GM19467 (cell line): ENCODE measurements around the gene TERT.
"Not testable (repeated sequence)": the region's sequence is repeated elsewhere in the genome, so short reads cannot be mapped to it uniquely, and the experiment has no call there.

Experiments used
- ATAC-seq: cut with Tn5 transposase; IDR thresholded peaks from one replicate; pipeline ENCODE4 v1.9.1; 2021; ENCODE audit warnings: mild to moderate bottlenecking, moderate library complexity; ENCODE audit not compliant: unreplicated experiment

Gene TERT

DNA sequence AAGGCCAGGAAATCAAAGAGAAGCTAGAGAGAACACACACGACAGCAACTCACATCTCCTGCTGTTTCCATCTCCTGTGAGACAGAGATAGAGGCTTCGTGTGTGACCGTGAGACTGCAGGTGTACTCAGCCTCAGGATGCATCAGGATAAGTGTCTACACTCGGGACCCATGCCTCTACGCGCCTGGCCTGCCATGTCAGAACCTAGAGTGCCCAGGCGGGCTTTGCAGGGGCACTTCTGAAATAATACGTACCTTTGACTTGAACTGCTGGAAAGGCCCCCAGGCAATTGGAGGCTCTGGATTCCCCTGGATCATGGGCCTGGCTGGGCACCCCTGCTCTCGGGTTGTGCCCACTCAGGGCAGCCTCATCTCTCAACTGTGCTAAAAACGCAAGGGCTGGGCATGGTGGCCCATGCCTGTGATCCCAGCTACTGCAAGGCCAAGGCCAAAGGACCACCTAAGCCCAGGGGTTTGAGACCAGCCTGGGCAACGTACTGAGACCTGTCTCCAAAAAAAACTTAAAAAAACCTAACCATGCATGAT is 37.1 kb upstream of the TERT start:
- ATAC-seq = no peak

- no peak for ATAC-seq
Measured at GRCh38 chr5:1330847-1331831, 36.3 kb upstream of the TERT start.

- ATAC-seq = no peak
Measured at GRCh38 chr5:1330146-1330846, 35.4 kb upstream of the TERT start.

- ATAC-seq = no peak
Measured at GRCh38 chr5:1329111-1329579, 34.3 kb upstream of the TERT start.

GRCh38 chr5:1328237-1329110 is 33.6 kb upstream of the TERT start:
- ATAC-seq = not testable (repeated sequence)

DNA sequence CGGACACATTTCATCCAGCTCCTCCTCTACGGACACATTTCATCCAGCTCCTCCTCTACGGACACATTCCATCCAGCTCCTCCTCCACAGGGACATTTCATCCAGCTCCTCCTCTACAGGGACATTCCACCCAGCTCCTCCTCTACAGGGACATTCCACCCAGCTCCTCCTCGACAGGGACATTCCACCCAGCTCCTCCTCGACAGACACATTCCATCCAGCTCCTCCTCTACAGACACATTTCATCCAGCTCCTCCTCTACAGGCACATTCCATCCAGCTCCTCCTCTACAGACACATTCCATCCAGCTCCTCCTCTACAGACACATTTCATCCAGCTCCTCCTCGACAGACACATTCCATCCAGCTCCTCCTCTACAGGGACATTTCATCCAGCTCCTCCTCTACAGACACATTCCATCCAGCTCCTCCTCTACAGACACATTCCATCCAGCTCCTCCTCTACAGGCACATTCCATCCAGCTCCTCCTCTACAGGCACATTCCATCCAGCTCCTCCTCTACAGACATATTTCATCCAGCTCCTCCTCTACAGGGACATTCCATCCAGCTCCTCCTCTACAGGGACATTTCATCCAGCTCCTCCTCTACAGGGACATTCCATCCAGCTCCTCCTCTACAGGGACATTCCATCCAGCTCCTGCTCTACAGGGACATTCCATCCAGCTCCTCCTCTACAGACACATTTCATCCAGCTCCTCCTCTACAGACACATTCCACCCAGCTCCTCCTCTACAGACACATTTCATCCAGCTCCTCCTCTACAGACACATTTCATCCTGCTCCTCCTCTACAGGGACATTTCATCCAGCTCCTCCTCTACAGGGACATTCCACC is 32.3 kb upstream of the TERT start:
- not testable (repeated sequence) for ATAC-seq

- ATAC-seq = not testable (repeated sequence)
Measured at GRCh38 chr5:1326532-1326875, 31.6 kb upstream of the TERT start.

GRCh38 chr5:1325870-1326531 is 31.1 kb upstream of the TERT start:
- no peak for ATAC-seq

GRCh38 chr5:1325191-1325741 is 30.4 kb upstream of the TERT start:
- no peak for ATAC-seq

- ATAC-seq = no peak
Measured at GRCh38 chr5:1324719-1325190, 29.9 kb upstream of the TERT start.

- no peak for ATAC-seq
Measured at GRCh38 chr5:1324301-1324700, 29.4 kb upstream of the TERT start.

- ATAC-seq = no peak
Measured at GRCh38 chr5:1323803-1324173, 28.9 kb upstream of the TERT start.

DNA sequence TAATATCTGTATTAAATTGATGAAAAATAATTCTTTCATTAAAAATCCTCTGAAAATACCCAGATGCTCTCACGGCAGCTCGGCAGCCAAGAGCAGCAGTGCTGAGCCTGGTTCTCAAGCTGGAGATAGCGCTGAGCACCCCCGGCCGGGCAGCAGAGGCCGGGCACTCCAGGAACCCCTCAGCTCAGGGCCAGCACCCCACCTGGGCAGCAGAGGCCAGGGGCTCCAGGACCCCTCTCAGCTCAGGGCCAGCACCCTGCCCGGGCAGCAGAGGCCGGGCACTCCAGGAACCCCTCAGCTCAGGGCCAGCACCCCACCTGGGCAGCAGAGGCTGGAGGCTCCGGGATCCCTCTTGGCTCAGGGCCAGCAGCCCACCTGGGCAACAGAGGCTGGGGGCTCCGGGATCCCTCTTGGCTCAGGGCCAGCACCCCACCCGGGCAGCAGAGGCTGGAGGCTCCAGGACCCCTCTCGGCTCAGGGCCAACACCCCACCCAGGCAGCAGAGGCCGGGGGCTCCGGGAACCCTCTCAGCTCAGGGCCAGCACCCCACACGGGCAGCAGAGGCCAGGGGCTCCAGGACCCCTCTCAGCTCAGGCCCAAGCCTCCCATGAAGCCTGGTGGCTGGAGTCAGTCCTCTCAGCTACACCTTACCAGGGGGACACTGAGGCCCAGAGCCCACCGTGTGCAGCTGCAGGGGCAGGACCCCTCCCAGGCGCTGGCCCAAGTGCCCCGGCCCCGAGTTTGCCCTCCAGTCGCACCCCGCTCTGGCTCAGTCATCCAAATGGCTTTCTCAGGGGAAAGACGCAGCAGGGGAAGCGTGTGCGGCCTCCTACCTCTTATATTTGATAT is 28.3 kb upstream of the TERT start:
- ATAC-seq = no peak

DNA sequence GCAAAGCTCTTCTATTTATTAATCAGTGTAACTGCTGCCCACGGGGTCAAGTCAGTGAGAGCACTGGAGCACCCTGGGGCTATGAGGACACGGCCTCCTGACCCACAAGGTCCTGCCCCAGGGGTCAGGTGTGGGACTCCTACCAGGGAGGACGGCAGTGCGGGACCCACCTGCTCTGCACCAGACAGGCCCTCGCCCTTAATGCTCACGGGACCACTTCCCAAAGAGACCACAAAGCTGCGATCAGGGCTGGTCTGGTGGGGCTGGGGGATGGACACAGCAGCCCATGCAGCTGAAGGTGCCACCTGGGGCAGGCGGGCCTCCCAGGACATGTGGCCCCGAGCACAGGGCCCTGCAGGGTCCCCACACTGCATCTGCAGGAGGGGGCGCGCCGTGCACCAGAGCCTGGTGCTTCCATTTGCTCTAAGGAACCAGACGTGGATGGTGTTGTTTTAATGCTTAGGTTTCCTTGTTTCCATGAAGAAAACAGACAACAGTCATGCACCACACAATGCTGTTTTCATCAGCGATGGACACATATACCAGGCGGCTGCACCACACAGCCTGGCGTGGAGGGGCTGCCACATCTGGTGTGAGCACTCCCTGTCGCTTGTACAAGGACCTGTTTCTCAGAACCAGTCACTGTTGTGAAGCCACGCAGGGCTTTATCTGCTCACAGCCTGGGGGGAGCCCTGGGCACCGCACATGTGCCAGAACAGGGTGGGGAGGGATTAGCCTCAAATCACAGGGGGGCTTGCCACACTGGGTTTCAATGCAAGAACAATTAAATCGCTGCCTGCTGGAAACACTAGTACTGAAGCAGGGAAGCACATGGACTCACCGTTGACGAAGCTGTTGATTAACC is 27.4 kb upstream of the TERT start:
- ATAC-seq = no peak

DNA sequence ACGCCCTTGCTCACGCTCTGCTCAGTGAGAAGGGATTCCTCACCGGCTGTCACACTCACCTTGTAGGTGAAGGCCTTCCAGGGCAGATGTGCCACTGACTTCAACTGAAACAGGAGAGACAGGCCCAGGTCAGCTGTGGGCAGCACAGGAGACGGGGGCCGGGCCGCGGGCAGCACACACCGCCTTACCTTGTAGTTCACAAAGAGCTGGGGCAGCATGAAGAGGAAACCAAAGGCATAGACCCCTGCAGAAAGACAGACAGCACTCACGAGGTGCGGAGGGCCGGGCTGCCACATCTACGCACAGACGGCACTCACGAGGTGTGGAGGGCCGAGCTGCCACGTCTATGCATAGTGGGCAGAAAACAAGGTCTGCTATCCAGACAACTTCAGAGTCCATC is 26.7 kb upstream of the TERT start:
- ATAC-seq = no peak

- no peak for ATAC-seq
Measured at GRCh38 chr5:1320436-1321344, 25.8 kb upstream of the TERT start.
